NCI-H146 treated with DMSO at 0.1 percent for 48 hours (cell line): ENCODE results near the gene OR10A3.
"Not testable (repeated sequence)": the region's sequence is repeated elsewhere in the genome, so short reads cannot be mapped to it uniquely, and the experiment has no call there.

ENCODE experiments used
- DNase-seq: peaks from one replicate; lab custom pipeline; 2025; ENCODE audit not compliant: unreplicated experiment; lab: John Stamatoyannopoulos, UW

OR10A3 gene

GRCh38 chr11:7941608-7942007 lies at the start of gene OR10A3:
Gene OR10A3, minus strand, starts transcription at chr11:7941708. Its CDS starts 2,188 bp downstream, at chr11:7939520.
- DNase-seq = no peak

- DNase-seq = not testable (repeated sequence)
Measured at GRCh38 chr11:7987560-7987883, 46.0 kb upstream of the OR10A3 start.

GRCh38 chr11:7986768-7987559 lies 45.5 kb upstream of the OR10A3 start, which contains the start of gene EIF3F:
Gene EIF3F, plus strand, starts transcription at chr11:7987337. Its CDS starts 16 bp downstream, at chr11:7987353.
- peak; percentile 98 for DNase-seq

GRCh38 chr11:7983832-7984590 lies 42.5 kb upstream of the OR10A3 start:
- no peak for DNase-seq

GRCh38 chr11:7982582-7983119 lies 41.1 kb upstream of the OR10A3 start:
- DNase-seq = no peak

GRCh38 chr11:7981619-7982157 lies 40.2 kb upstream of the OR10A3 start:
- DNase-seq = no peak

- DNase-seq = no peak
Measured at GRCh38 chr11:7977232-7977917, 35.9 kb upstream of the OR10A3 start.

GRCh38 chr11:7974668-7975067 lies 33.2 kb upstream of the OR10A3 start:
- no peak for DNase-seq

GRCh38 chr11:7973011-7973410 lies 31.5 kb upstream of the OR10A3 start:
- no peak for DNase-seq

- no peak for DNase-seq
Measured at GRCh38 chr11:7971846-7972245, 30.3 kb upstream of the OR10A3 start.

- no peak for DNase-seq
Measured at GRCh38 chr11:7969756-7970646, 28.5 kb upstream of the OR10A3 start.

GRCh38 chr11:7968686-7969085 lies 27.2 kb upstream of the OR10A3 start:
- DNase-seq = no peak

GRCh38 chr11:7967826-7968225 lies 26.3 kb upstream of the OR10A3 start:
- DNase-seq = no peak

- DNase-seq = no peak
Measured at GRCh38 chr11:7967097-7967496, 25.6 kb upstream of the OR10A3 start.

GRCh38 chr11:7965386-7965785 lies 23.9 kb upstream of the OR10A3 start, which contains the start of gene NLRP10:
Gene NLRP10, minus strand, starts transcription at chr11:7965447. Its CDS starts 1,952 bp downstream, at chr11:7963495.
- no peak for DNase-seq

- no peak for DNase-seq
Measured at GRCh38 chr11:7964873-7965272, 23.4 kb upstream of the OR10A3 start.

GRCh38 chr11:7964261-7964660 lies 22.8 kb upstream of the OR10A3 start:
- no peak for DNase-seq

GRCh38 chr11:7955191-7955590 lies 13.7 kb upstream of the OR10A3 start:
- no peak for DNase-seq

- DNase-seq = no peak
Measured at GRCh38 chr11:7949934-7950333, 8.4 kb upstream of the OR10A3 start.

GRCh38 chr11:7944123-7944522 lies 2.6 kb upstream of the OR10A3 start:
- no peak for DNase-seq
